ENCODE data around the gene GPT2. TPM values are rescaled to one million over a fixed set of nuclear protein-coding genes. Genes with fewer than 3 reads are reported as not detected.

The GPT2 gene
- total RNA-seq, 2 experiments from 2014 or later, result 5.4 to 7.3 TPM

DNA sequence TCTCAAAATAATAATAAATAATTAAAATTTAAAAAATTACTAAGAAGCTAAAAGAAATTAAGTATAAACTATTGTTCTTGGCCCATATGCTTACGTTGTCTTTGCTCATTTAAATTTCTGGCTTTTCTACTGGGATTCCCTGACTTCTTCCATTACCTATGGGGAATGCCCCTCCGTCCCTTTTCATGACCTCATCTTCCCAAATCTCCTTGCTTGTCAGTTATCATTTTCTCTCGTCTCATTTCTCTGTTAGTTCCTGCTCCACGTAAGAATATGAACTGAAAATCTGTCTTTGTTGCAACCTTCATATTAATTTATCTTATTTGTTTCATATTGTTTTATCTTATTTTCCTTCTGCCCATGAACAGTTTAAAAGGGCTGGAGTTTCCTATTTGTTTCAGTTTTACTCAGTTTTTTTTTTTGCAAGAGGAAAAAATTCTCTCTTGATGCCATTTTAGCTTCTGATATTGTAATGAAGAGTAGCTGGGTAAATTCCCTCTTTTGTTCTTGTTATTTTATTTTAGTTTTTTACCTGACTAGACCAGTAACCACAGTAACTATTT is 91.8 kb downstream of the GPT2 start:
- H3K4me1 Mint-ChIP-seq (ENCODE audit: low read depth), result peaks cover 35% of the 10 kb centered on the region
- DNase-seq (no peak), ATAC-seq (no peak)
- H3K4me3 Mint-ChIP-seq, result no peak overlapping the region
- H3K27ac Mint-ChIP-seq, result no peak overlapping the region
- H3K9me3 Mint-ChIP-seq (ENCODE audit: insufficient read depth), result no peaks in the 10 kb centered on the region
- no peaks in the 10 kb centered on the region for H3K27me3 Mint-ChIP-seq (ENCODE audit: low read depth)
- ChIA-PET CTCF (interaction anchor here (1.2 to 1.7 kb wide), 2 partner anchors 62 to 166 kb away, joined by 5 to 8 read pairs; no protein-coding TSS in a partner anchor), POLR2A (no interaction called here)
- H3K36me3 Mint-ChIP-seq (ENCODE audit: low read depth), result peaks cover 16% of the 10 kb centered on the region

DNA sequence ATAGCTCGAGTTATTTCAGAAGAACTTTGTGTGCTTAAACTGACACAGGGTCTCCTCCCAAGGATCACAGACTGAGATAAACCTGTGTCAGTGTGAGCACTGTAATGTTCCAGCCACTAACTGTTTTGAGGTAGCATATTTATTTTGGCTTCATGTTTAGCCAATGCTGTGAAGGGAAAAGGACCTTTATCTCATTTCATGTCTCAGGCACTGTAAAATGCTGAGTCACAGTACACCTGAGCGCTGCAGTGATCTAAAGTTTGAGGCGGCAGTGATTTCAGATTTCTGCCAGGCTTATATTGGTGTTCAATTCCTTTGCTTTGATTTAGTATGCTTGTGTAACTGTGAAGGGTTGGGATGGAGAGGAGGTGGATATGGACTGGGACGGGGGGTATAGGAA is 92.4 kb downstream of the GPT2 start:
- peaks cover 31% of the 10 kb centered on the region for H3K4me1 Mint-ChIP-seq (ENCODE audit: low read depth)
- no peaks in the 10 kb centered on the region for H3K27me3 Mint-ChIP-seq (ENCODE audit: low read depth)
- DNase-seq (no peak), ATAC-seq (no peak)
- CTCF ChIA-PET, result interaction anchor here (1.7 kb wide), 1 partner anchor 165 kb away, joined by 8 read pairs; no protein-coding TSS in a partner anchor
- H3K9me3 Mint-ChIP-seq (ENCODE audit: insufficient read depth), result no peaks in the 10 kb centered on the region
- POLR2A ChIA-PET, result no interaction called here
- H3K27ac Mint-ChIP-seq, result no peak overlapping the region
- H3K4me3 Mint-ChIP-seq, result no peak overlapping the region
- H3K36me3 Mint-ChIP-seq (ENCODE audit: low read depth), result peaks cover 11% of the 10 kb centered on the region

Other genes starting within 250 kb of the GPT2 start
- gene VPS35, start 195.2 kb upstream of the GPT2 start, total RNA-seq, result 10 to 100 TPM; 72.9 to 76.1 TPM
- 10 to 100 TPM; 44.4 to 48.1 TPM for gene ORC6, start 194.7 kb upstream of the GPT2 start, total RNA-seq
- under 1 TPM in 1 of 2 experiments, not detected in 1; 0.23 TPM for gene MYLK3, start 136.0 kb upstream of the GPT2 start, total RNA-seq
- 1 to 10 TPM; 7.5 to 8.4 TPM for gene C16orf87, start 53.2 kb upstream of the GPT2 start, total RNA-seq
- gene DNAJA2, start 89.3 kb downstream of the GPT2 start, total RNA-seq, result 10 to 100 TPM; 53.9 to 54.1 TPM

Data from activated CD8-positive, alpha-beta T cell treated with anti-CD3 and anti-CD28 coated beads, Interleukin-2, amount 10 ng/mL, durations not matched to agents 7 days and 5 days (primary cell).